GM19455 (cell line): ENCODE data around the gene BAZ1B.
A peak's percentile ranks its signal among the peaks of the same experiment; 100 is the strongest.
"Not testable (repeated sequence)": the region's sequence is repeated elsewhere in the genome, so short reads cannot be mapped to it uniquely, and the experiment has no call there.

ENCODE experiments used
- ATAC-seq: cut with Tn5 transposase; IDR thresholded peaks from one replicate; pipeline ENCODE4 v1.9.1; 2021; ENCODE audit not compliant: unreplicated experiment

The BAZ1B gene

DNA sequence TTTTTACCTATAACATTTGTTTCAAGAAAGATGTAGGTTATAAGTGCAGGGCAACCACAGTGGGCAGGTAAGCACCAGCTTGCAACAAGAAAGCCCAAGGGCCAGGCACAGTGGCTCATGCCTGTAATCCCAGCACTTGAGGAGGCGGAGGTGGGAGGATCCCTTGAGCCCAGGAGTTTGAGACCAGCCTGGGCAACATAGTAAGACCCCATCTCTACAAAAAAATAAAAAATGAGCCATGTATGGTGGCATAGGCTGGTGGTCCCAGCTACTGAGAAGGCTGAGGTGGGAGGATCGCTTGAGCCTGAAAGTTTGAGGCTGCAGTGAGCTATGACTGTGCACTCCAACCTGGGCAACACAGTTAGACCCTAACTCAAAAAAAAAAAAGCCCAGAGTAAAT, 22.6 kb upstream of the BAZ1B start:
- ATAC-seq, result no peak

DNA sequence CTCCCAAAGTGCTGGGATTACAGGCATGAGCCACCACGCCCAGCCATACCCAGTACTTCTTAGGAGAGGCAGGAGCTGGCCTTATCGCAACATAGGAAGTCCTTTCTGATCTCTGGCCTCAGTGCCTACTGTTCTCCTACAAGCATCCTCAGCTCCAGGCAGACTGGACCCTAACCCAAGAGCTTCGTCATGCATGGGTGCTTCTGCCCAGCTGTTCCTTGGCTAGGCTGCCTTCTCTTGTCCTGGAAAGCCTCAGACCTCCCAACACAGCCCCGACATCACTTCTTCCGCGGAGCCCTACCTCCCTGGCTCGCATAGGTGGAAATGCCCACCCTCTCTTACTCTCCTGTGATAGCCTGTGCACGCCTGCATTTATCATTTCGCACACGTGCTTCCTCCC, 19.6 kb upstream of the BAZ1B start:
- ATAC-seq, result no peak

DNA sequence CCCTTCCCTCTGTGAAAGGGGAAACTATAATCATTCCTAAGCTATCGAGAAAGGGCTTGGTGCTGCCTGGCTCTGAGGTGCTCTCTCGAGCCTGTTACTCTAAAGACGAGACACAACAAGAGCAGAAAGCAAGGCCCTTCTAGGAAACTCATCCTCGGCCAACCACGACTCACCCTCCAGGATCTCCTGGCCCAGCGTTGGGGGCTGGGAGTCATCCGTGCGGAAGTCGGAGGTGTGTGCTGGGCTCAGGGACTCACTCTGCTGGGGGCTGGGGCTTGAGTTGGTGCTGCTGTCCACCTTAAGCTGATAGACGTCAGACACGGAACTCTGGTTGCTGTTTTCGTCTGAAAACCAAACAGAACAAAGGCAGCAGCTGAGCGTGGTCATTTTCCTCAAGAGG, 17.6 kb upstream of the BAZ1B start:
- ATAC-seq, result no peak

DNA sequence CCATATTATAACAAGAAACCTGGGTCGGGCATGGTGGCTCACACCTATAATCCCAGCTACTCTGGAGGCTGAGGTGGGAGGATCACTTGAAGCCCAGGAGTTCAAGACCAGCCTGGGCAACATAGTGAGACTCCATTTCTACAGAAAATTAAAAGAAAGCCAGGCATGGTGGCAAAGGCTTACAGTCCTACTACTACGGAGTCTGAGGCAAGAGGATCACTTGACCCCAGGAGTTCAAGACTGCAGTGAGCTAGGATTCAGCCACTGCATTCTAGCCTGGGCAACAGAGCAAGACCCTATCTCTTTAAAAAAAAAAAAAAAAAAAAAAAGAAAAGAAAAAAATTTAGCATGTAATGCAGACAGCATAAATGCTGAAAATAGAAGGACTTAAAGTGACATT, 16.4 kb upstream of the BAZ1B start:
- ATAC-seq, result not testable (repeated sequence)

DNA sequence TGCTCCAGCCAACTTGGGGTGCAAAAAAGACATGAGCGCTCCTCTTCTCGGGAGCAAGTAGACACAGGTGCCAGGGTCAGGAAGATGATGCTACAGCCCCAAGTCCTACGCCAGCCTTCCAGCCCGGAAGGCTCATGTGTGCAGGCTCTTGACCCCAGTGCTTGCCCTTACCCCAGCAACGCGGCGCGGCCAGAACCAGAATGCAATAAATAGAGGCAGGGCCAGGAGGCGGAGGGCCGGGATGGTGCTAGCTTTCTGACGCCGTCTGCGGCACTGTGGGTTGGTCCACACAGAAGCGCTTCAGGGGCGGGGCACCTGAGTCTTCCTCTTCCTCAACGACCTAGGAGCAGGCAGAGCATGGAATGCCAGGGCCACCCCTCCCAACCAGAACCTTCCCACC, 15.0 kb upstream of the BAZ1B start:
- ATAC-seq, result no peak

DNA sequence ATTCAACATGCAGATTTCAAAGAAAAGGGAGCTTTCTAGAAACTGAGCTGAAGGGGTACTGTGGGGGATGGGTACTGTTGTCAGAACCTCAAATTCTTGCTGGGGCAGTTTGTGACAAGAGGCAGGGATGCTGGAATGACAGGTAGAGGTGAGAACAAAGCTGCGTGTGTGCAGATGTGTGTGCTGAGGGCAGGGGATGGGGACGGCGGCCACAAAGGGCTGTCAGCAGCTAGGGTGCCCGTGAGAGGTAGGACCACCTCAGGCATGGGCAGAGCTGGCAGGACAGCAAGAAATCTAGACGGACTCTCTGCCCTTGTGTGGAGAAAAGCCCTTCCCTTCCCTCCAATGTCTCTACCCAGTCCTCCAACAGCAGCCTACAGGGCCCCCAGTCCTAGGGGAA, 14.4 kb upstream of the BAZ1B start:
- ATAC-seq, result no peak

DNA sequence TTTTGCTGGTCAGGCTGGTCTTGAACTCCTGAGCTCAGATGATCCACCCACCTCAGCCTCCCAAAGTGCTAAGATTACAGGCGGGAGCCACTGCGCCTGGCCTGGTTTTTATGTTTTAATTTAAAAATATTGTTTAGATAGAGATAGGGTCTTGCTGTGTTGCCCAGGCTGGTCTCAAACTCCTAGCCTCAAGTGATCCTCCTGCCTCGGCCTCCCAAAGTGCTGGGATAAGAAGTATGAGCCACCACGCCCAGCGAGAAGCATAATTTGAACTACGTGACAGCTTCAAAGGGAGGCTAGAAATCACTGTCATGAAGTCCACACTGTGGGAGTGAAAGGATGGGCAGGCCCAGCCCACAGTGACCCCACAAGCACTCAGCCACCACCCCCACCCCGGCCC, 13.8 kb upstream of the BAZ1B start:
- ATAC-seq, result not testable (repeated sequence)

DNA sequence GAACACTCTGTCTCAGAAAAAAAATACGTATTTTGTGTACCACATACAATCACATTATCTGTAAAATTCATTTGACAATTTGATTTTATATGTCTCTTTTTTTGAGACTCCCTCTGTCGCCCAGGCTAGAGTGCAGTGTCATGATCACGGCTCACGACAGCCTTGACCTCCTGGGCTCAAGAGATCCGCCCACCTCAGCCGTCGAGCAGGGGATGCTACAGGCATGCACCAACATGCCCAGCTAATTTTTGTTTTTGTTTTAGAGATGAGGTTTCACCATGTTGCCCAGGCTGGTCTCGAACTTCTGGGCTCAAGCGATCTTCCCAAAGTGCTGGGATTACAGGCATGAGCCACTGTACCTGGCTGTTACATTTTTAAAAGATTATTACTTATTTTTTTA, 11.6 kb upstream of the BAZ1B start:
- no peak for ATAC-seq

DNA sequence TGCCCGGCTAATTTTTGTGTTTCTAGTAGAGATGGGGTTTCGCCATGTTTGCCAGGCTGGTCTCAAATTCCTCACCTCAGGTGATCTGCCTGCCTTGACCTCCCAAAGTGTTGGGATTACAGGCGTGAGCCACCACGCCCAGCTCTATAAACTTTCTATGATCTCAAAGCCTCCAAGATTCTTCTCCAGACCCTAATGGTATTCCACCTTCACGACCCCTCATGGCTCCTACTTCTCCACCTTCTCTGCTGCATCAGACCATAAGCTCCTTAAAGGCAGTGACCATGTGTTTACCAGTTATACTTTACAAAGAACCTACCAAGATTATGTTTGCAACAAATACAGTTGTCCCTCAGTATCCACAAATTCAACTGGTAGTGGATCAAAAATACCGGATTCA, 10.1 kb upstream of the BAZ1B start:
- ATAC-seq, result no peak

DNA sequence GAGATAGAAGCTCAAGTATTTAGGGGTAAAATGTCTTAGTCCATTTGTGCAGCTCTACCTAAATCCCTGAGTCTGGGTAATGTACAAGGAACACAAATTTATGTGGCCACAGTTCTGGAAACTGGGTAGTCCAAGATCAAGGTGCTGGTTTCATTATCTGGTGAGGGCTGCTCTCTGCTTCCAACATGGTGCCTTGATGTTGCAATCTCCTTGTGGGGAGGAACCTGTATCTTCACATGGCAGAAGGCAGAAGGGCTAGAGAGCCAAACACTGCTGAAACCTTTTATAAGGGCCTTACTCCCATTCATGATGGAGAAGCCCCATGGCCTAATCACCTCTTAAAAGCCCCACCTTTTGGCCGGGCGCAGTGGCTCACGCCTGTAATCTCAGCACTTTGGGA, 8.7 kb upstream of the BAZ1B start:
- ATAC-seq, result no peak

DNA sequence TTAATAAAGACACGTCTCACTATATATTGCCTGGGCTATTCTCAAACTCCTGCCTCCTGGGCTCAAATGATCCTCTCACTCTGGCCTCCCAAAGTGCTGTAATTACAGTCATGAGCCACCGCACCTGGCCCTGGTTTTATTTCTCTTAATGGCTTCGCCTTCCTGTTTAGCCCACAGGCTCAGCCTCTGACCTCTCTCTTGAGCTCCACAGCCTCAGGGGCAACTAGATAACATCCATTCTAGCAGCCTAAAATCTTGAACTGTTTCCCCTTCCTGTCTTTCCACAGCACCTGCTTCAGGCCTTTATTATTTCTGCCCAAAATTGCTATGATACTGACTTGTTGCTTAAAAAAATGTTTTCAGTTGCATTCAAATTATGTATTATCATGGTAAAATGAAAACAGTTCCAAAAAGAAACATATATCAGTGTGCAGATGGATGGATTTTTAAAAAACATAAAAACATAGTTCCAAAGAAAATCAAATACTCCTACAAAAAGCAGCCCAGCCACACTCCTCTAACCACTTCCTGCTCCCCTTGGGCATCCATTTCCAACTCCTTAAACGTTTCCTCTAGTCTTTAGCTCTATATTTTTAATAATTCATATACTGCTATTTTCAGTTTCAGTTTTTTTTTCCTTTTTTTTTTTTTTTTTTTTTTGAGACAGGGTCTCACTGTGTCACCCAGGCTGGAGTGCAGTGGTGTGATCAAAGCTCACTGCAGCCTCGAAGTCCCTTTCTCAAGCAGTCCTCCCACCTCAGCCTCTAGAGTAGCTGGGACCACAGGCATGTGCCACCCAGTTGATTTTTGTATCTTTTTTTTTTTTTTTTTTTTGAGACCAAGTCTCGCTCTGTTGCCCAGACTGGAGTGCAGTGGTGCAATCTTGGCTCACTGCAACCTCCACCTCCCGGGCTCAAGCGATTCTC, 5.1 kb upstream of the BAZ1B start:
- no peak for ATAC-seq

DNA sequence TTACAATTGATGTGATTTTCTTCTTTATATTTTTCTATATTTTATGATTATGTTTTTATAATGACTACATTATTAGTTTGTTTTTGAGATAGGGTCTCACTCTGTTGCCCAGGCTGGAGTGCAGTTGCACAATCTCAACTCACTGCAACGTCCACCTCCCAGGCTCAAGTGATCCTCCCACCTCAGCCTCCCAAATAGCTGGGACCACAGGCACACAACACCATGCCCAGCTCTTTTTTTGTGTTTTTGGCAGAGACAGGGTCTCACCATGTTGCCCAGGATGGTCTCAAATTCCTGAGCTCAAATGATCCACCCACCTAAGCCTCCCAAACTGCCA, 4.0 kb upstream of the BAZ1B start:
- not testable (repeated sequence) for ATAC-seq

DNA sequence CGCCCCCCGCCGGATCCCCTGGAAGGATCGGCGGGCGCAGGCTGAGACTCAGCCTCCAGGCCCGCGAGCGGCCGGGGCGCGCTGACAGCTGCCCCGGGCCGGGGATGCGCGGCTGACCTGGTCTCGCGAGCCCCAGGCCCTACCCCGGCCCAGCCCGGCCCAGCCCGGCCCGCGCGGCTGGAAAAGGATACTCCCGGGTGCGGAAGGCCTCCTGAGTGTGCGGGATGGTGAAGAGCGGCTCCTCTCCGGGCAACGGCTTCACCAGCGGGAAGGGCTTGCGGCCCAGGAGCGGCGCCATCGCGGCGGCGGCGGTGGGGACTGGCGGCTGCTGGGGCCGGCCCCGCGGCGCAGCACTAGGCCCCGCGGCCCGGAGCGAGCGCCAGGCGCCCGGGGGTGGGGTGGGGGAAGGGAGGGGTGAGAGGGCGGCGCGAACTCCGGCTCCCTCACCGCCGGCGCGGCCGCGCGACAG, 423 bp downstream of the BAZ1B start:
- ATAC-seq, result peak; percentile 48

DNA sequence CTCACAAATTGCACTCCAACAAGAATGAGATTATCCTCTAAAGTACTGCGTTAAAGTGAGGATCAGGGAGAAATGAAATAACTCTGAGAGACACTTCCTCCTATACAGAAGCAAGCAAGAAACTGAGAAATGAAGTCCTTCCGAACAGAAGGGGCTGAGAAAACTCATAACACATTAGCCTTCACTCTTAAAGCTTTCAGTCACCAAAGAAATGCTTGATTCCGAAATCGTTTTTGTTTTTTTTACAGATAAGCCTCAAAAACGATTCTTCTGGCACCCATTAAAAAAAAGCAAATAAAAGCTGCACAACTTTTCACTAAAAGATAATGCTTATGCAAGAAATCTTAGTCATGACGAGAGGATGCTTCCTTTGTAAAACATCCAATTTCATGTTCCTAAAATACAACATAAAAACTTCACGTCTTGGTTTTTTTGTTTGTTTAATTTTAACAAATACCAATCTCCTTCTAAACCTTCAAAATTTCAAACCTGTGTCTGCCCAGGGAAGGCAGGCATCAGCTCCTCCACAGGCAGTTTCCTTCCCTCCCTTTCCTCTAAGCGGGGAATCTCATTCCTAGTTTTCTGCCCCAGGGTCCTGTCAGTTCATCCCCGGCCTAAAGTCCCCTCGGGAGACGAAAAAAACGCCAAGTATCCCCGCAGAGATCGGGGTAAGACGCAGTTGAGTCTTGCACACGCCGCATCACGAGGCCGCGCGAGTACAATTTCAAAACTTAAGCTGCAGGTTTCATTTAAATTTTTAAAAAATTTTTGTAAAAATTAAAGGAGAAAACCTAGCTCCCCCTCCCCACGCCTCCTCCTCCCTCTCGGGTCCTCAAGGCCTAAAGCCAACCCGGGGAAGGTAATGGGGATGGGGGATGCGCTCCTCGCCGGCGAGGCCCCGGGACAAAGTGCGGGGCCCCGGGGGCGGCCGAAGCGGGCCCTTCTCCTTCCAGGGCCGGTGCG, 1.1 kb downstream of the BAZ1B start:
- no peak for ATAC-seq

DNA sequence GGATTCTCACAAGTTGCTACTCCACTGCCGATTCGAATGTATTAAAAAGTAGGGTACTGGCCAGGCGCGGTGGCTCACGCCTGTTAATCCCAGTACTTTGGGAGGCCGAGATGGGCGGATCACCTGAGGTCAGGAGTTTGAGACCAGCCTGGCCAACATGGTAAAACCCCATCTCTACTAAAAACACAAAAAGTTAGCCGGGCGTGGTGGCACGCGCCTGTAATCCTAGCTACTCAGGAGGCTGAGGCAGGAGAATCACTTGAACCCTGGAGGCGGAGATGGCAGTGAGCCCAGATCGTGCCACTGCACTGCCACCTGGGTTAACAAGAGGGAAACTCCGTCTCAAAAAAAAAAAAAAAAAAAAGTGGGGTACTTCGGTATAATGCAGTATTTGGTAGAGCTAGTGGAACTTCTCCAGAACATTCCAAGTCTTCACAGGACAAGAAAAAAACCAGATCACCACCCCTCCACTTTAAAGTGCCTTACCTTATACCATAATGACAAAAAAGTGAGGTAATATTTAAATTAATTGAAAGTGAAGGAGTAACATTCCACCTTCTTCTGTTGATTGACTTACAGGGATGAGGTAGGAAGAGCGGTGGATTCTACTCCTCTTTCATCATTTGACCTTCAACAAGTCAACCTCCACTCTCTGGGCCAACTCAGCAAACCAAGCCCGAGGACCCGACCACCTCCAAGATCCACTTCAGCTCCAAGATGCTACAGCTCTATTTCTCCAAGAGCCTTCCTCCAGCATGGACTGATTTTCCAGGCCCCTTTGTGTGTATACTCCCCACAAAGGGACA, 2.0 kb downstream of the BAZ1B start:
- ATAC-seq, result no peak

DNA sequence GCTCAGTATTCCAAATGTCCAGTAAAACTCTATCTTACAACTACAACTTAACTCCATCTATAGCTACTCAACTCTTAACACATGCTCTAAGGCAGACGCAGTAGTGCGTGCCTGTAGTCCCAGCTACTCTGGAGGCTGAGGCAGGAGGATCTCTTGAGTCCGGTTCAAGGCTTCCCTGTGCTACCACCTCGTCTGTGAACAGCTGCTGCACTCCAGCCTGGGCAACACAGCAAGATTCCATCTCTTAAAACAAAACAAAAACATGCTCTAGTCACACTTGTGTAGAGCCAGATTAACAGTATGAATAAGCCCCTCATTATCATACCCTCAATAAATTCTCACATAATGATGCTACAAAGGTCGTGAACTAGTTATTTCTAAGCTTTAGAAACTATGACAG, 3.6 kb downstream of the BAZ1B start:
- ATAC-seq, result no peak

DNA sequence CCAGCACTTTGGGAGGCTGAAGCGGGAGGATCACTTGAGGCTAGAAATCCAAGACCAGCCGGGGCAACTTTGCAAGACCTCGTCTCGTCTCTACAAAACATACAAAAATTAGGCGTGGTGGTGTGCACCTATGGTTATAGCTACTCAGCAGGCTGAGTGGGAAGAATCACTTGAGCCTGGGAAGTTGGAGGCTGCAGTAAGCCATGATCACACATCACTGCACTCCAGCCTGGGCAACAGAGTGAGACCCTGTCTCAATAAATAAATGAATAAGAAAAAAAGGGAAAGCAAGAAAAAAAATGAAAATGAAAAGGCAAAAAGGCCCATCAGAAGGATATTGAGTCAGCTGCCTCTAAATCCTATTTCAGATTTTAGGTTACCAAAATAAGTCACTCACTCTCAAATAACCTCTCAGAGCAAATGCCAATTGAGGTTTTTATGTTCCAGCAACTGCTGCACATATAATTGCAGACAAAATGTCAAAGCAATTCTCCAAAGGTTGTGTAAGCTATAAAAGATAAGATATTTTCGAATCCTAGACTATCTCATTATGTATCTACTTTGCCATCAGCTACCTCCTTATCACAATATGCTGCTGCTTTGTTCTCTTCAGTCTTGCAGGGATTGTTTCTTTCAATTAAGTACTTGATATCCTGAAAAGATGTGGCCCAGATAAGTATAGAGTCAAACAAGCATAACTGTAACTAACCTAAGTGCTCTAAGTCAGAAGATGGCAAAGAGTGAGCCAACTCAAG, 4.7 kb downstream of the BAZ1B start:
- ATAC-seq, result no peak

DNA sequence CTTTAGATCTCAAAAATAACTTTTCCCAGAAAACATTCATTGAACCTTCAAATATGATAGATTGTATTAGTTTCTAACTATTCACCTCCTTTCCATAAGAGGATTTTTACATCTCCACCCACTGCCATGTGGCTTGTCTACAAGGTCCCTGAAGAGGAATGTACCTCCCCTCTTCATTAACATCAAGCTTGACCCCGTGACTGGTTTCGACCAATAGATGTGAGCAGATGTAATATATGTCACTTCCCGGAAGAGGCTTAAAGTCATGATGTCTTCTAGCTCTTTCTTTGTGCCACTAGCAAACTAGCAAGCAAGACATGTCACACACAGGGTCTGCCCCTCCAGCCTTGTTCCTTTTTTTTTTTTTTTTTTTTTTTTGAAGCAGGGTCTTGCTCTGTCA, 6.9 kb downstream of the BAZ1B start:
- no peak for ATAC-seq

DNA sequence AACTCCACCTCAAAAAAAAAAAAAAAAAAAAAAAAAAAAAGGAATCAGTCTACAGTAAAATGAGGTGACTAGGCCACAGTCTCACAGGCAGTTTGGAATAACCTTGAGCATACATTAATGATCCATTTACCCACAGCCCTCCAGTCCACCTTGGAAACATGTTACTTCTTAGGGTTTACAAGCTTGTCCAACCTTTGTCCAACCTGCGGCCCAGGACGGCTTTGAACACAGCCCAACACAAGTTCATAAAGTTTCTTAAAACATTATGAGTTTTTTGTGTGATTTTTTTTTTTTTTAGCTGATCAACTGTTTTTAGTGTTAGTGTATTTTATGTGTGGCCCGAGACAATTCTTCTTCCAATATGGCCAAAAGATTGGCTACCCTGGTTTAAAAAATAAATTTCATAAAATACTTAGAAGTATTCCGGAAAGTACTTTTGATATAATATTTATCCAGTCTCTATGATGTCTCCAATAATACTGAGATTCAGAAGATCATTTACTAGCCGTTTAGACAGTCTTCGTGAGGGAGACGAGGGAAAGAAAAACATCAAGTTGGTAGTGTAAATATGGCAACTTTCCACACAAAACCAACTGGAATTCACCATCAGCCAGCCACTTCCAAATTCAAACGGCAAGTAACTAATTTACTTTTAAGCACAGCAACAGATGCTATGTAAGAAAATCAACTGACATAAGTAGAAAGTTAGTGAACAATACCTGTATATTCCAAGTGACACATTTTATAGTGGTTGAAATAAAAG, 9.9 kb downstream of the BAZ1B start:
- no peak for ATAC-seq

DNA sequence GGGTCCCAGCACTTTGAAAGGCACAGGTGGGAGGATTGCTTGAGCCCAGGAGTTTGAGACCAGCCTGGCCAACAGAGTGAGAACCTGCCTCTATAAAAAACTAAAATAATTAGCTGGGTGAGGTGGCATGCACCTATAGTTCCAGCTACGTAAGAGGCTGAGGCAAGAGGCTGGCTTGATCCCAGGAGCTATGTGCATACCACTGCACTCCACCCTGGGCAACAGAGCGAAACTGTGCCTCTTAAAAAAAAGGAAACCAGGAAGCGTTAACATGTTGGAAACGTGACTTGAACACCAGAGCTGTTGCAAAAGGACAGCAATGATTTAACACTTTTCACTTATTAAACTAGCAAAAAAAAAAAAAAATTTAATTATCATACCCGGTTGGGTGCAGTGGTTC, 12.6 kb downstream of the BAZ1B start:
- ATAC-seq, result no peak
